GM18505 (cell line): Measurements from ENCODE around the gene MAGOHB.

Source experiments
- ATAC-seq: cut with Tn5 transposase; IDR thresholded peaks from one replicate; pipeline ENCODE4 v1.9.1; 2021; ENCODE audit not compliant: unreplicated experiment
- POLR2A ChIP-seq: IDR thresholded peaks from 4 replicates; pipeline ENCODE4 v1.6.1; 2011; ENCODE audit warnings: borderline replicate concordance; ENCODE audit not compliant: insufficient read depth, insufficient read length; ENCODE audit errors: extremely low read depth

Gene MAGOHB

GRCh38 chr12:10557329-10557728 is 56.1 kb downstream of the MAGOHB start:
- ATAC-seq = no peak
- no peak for TF ChIP-seq POLR2A

DNA sequence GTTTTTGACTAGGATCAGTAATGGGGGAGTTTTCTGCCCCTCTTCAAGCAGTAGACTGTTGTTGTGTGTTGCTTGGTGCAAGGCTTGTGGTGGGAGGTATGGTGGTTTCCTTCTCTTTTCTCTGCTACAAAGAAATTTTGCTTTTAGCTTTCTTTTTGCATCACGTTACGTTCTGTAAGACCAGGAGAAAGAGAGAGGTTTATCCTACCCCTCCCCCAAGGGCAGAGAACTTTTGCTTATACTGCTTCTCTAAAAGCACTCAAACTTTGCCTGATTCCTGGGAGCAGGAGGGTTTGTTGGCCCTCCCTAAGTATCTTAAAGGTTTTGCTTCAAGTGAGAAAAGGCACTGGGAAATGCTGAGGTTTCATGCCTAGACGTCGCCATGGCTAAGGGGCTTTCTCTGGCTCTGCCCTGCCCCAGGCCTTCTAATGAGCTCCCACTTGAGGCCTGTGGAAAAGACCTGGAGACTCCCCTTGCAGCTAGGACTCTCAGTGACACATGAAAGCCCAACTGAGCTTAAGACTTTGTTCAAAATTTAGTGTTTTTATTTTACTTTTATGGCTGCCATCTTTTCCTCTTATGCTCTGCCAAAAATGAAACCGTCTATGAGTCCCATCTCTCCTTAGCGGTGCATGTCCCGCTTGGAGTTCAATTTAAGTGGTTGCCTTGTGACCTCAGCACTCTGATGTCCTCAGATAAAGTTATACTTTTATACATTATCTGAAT is 58.5 kb downstream of the MAGOHB start:
- no peak for ATAC-seq
- no peak for TF ChIP-seq POLR2A

DNA sequence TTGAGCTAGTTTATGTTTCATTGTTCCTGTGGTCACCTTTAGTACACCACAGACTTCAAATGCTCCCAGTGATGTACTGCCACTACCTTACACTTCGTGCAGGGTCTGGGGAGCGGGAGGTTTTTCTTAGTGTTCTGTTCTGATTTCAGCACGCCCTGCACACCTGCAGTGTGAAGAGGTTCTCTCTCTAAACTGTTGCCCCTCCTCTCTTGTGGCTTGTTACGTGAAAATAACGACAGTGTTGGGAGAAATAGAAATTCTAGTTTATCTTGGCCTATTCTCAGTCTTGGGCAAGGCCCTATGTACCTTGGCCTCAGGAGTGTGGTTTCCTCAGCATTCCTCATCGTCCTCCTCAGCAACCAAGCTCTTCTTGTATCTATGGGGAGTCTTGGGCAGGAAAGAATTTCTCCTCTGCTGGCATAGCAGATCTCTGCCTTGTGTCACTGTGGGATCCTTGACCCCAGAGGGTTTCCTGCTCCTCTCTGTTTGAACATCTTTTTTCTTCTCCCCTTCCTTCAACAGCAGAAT is 59.1 kb downstream of the MAGOHB start:
- no peak for ATAC-seq
- no peak for TF ChIP-seq POLR2A
